Fibroblast of villous mesenchyme (primary cell): ENCODE results near the gene DDX60. TPM values are rescaled to one million over a fixed set of nuclear protein-coding genes. Genes with fewer than 3 reads are reported as not detected.

Experiments used
- DNase-seq: peaks from one replicate; pipeline ENCODE4 v3.0.0-alpha.2; 2010; ENCODE audit warnings: low read depth
- H3K4me3 ChIP-seq: 2 replicates; pipeline ENCODE4 v1.5.1; 2011; ENCODE audit warnings: low read depth, mild to moderate bottlenecking, low read length
- CTCF ChIP-seq: IDR thresholded peaks from 2 replicates; pipeline ENCODE4 v1.5.1; 2012; ENCODE audit warnings: low read depth, mild to moderate bottlenecking, low read length; ENCODE audit not compliant: insufficient read depth
- total RNA-seq: library from RNA; depleted of rRNA; stranded (reverse); fragments of >200 nt; gene quantifications from 2 replicates; pipeline ENCODE4 v1.2.3, GENCODE V29; 2012

Gene DDX60
- total RNA-seq: 17.1 and 19.0 TPM in 2 replicates

- peak; percentile 60 for TF ChIP-seq CTCF
- DNase-seq: peak; percentile 87
- peak within 1 kb of the TSS; percentile 88 for H3K4me3 ChIP-seq
Observed at GRCh38 chr4:168318266-168318895, at the start of gene DDX60. TSS of gene DDX60 (minus strand) at chr4:168318752. CDS start at chr4:168311259, 7,493 bp downstream.

GRCh38 chr4:168367065-168367464 lies 48.5 kb upstream of the DDX60 start:
- H3K4me3 ChIP-seq: no peak overlapping the region
- no peak for TF ChIP-seq CTCF
- no peak for DNase-seq

GRCh38 chr4:168362025-168362401 lies 43.5 kb upstream of the DDX60 start:
- H3K4me3 ChIP-seq: no peak overlapping the region
- no peak for DNase-seq
- no peak for TF ChIP-seq CTCF

- no peak overlapping the region for H3K4me3 ChIP-seq
- no peak for TF ChIP-seq CTCF
- DNase-seq: no peak
Observed at GRCh38 chr4:168361365-168362024, 42.9 kb upstream of the DDX60 start.

GRCh38 chr4:168360271-168360670 lies 41.7 kb upstream of the DDX60 start:
- DNase-seq: peak; percentile 26
- no peak for TF ChIP-seq CTCF
- H3K4me3 ChIP-seq: no peak overlapping the region

- no peak for TF ChIP-seq CTCF
- no peak for DNase-seq
- H3K4me3 ChIP-seq: no peak overlapping the region
Observed at GRCh38 chr4:168357941-168358340, 39.4 kb upstream of the DDX60 start.
